ENCODE data around the gene TNFAIP1. TPM values are rescaled to one million over a fixed set of nuclear protein-coding genes. Genes with fewer than 3 reads are reported as not detected.

TNFAIP1 gene
- total RNA-seq, 6 experiments from 2014 or later: 73.8 to 89.7 (median 85.2) TPM

DNA sequence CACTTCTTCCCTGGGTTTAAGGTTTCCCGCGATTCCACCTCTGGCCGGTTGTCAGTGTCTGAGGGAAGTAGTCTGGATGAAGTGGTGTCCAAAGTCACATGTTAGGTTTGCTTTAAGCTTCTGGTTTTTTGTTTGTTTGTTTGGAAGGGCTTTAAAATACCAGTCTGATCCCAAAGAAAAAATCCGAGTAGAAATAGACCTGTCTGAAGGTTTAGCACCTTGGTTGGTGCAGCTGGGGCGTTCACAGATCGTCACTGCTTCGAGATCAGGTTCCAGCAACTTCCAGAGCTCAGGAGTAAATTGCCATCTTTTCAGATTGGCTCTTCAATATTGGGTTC lies 16.0 kb upstream of the TNFAIP1 start:
- Mint-ChIP-seq H3K36me3 (ENCODE audit: low read depth) (peaks cover 5% of the 10 kb centered on the region; the same call in 1 of the 2 replicates), H3K9me3 (no peaks in the 10 kb centered on the region), H3K4me1 (ENCODE audit: low read depth) (peaks cover 26% of the 10 kb centered on the region), H3K27me3 (ENCODE audit: insufficient read depth) (peaks cover 3% of the 10 kb centered on the region), H3K27ac (peak overlapping the region; percentile 73), H3K4me3 (peak overlapping the region; percentile 92)
- DNase-seq: no peak
- TF ChIP-seq, protein P1, sequence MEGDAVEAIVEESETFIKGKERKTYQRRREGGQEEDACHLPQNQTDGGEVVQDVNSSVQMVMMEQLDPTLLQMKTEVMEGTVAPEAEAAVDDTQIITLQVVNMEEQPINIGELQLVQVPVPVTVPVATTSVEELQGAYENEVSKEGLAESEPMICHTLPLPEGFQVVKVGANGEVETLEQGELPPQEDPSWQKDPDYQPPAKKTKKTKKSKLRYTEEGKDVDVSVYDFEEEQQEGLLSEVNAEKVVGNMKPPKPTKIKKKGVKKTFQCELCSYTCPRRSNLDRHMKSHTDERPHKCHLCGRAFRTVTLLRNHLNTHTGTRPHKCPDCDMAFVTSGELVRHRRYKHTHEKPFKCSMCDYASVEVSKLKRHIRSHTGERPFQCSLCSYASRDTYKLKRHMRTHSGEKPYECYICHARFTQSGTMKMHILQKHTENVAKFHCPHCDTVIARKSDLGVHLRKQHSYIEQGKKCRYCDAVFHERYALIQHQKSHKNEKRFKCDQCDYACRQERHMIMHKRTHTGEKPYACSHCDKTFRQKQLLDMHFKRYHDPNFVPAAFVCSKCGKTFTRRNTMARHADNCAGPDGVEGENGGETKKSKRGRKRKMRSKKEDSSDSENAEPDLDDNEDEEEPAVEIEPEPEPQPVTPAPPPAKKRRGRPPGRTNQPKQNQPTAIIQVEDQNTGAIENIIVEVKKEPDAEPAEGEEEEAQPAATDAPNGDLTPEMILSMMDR (IDR thresholded peaks at IDR 0.05): no peak

DNA sequence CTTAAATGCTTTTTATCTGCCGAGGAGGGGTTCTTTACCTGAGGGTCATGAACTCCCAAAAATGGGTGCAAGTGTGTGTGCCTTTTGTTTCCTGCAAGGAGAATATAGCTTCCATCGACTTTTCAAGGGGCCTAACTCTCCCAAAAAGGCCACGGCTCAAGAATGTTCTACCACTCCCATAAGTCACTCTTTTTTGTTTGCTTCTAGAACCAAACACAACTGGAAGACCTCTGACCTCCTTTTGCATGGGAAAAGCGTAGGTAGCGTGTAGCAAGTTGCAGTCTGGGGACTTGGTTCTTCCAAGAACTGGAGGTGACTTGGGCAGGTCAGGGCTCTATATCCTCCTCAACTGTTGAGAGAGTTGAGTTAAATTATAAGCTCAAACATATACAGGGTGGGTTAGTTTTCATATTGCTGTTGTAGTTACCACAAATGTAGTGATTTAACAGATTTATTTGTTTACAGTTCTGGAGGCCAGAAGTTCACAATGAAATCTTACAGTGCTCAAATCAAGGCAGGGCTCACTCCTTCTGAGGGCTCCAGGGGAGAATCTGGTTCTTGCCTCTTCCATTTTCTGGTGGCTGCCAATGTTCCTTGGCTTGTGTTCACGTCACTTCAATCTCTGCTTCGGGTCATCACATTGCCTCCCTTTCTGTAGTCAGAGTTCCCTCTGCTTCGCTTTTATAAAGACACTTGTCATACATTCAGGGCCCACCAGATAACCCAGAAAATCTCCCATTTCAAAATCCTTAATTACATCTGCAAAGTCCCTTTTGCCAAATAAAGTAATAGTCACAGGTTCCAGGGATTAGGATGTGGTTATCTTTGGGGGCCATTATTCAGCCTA lies 15.1 kb upstream of the TNFAIP1 start:
- Mint-ChIP-seq H3K36me3 (ENCODE audit: low read depth) (peaks cover 5% of the 10 kb centered on the region; the same call in 1 of the 2 replicates), H3K27ac (peak overlapping the region; percentile 73; the same call in 1 of the 2 replicates), H3K4me3 (peak overlapping the region; percentile 92), H3K4me1 (ENCODE audit: low read depth) (peaks cover 26% of the 10 kb centered on the region), H3K9me3 (no peaks in the 10 kb centered on the region), H3K27me3 (ENCODE audit: insufficient read depth) (peaks cover 3% of the 10 kb centered on the region)
- DNase-seq: no peak
- TF ChIP-seq, protein P1 (IDR thresholded peaks at IDR 0.05): no peak

DNA sequence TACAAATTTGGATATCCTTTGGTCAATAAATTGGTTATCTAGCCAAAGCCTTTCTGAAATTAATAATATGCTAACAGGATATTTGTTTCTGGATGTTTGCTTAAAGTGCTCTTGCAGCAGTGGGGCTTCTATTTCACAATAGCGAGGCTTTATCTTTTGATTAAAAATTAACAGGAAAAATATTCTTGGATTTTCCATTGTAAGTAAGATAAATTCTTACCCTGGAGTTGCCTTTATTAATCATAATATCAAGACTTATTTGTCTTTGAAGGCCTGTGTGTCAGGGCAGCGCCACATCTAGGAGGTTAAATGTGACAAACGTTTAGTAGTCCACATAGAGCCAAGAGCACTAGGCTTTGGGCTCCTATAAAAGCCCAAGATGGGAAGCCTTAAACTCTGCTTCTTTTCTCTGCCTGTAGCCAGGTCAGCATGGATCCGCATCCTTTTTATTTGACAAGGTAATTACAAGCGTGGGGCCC lies 11.3 kb upstream of the TNFAIP1 start:
- Mint-ChIP-seq H3K36me3 (ENCODE audit: low read depth) (peaks cover 28% of the 10 kb centered on the region; the same call in 1 of the 2 replicates), H3K4me1 (ENCODE audit: low read depth) (peaks cover 37% of the 10 kb centered on the region), H3K27ac (no peak overlapping the region), H3K9me3 (no peaks in the 10 kb centered on the region), H3K27me3 (ENCODE audit: insufficient read depth) (no peaks in the 10 kb centered on the region; the same call in 1 of the 2 replicates), H3K4me3 (no peak overlapping the region)
- DNase-seq: no peak
- TF ChIP-seq, protein P1 (IDR thresholded peaks at IDR 0.05): no peak

DNA sequence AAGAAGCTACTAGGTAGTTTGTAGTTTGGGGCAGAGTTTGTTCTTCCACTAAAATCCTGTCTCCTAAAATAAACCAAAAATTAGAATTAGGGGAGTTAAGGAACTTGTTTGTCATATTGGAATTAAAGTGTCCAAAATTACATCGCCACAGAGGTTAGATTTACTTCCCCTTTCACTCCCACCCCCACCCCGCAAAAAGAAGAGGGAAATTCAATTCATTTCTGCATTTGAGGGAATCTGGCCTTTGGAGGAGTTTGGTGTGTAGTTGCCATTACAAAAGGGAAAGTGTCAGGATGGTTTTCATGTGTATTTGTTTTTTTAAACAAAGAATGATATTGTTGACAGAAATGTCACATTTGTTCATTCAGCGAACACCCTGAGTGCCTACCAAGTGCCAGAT lies 10.8 kb upstream of the TNFAIP1 start:
- DNase-seq: no peak
- Mint-ChIP-seq H3K27ac (no peak overlapping the region), H3K9me3 (no peaks in the 10 kb centered on the region), H3K4me3 (no peak overlapping the region), H3K4me1 (ENCODE audit: low read depth) (peaks cover 33% of the 10 kb centered on the region), H3K27me3 (ENCODE audit: insufficient read depth) (no peaks in the 10 kb centered on the region; the same call in 1 of the 2 replicates), H3K36me3 (ENCODE audit: low read depth) (peaks cover 28% of the 10 kb centered on the region; the same call in 1 of the 2 replicates)
- TF ChIP-seq, protein P1 (IDR thresholded peaks at IDR 0.05): no peak

DNA sequence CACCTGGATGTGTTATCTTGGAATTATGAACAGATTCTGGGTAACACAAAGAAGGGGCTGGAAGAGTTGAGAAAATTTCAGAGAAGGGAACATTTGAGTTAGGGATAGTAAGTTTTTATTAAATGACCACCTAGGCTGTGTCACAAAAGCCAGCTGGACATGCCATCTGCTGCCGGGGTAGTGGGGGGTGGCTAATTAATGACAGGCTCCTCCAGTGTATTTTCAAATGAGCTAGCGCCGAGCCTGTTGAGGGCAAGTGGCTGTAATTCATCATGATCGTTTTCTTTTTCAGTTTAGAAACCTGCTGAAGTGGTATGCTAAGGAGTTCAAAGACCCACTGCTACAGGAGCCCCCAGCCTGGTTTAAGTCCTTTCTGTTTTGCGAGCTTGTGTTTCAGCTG lies 10.3 kb upstream of the TNFAIP1 start:
- Mint-ChIP-seq H3K9me3 (no peaks in the 10 kb centered on the region), H3K4me1 (ENCODE audit: low read depth) (peaks cover 29% of the 10 kb centered on the region), H3K4me3 (no peak overlapping the region), H3K27ac (no peak overlapping the region), H3K27me3 (ENCODE audit: insufficient read depth) (no peaks in the 10 kb centered on the region; the same call in 1 of the 2 replicates), H3K36me3 (ENCODE audit: low read depth) (peaks cover 28% of the 10 kb centered on the region; the same call in 1 of the 2 replicates)
- DNase-seq: no peak
- TF ChIP-seq, protein P1 (IDR thresholded peaks at IDR 0.05): no peak
